HUES48 (cell line): Measurements from ENCODE around the gene DAB2IP.
"Not testable (repeated sequence)": the region's sequence is repeated elsewhere in the genome, so short reads cannot be mapped to it uniquely, and the experiment has no call there.

Experiments
- H3K27ac ChIP-seq: one replicate; pipeline ENCODE4 v1.7.0; 2013; ENCODE audit warnings: low read depth, low read length, inconsistent platforms
- H3K27me3 ChIP-seq: 2 replicates; pipeline ENCODE4 v1.6.1; 2013; ENCODE audit warnings: mild to moderate bottlenecking, low read length; ENCODE audit not compliant: control insufficient read depth, insufficient read depth
- H3K36me3 ChIP-seq: 2 replicates; pipeline ENCODE4 v1.6.1; 2013; ENCODE audit warnings: low read length; ENCODE audit not compliant: control insufficient read depth, insufficient read depth
- H3K4me1 ChIP-seq: 2 replicates; pipeline ENCODE4 v1.6.1; 2013; ENCODE audit warnings: mild to moderate bottlenecking, low read length; ENCODE audit not compliant: control insufficient read depth, insufficient read depth
- H3K4me3 ChIP-seq: 2 replicates; pipeline ENCODE4 v1.5.1; 2013; ENCODE audit warnings: mild to moderate bottlenecking, low read depth, low read length
- H3K9ac ChIP-seq: 2 replicates; pipeline ENCODE4 v1.6.1; 2013; ENCODE audit warnings: mild to moderate bottlenecking, low read depth, low read length, moderate library complexity
- H3K9me3 ChIP-seq: 2 replicates; pipeline ENCODE4 v1.6.1; 2013; ENCODE audit warnings: low read length; ENCODE audit not compliant: control insufficient read depth, insufficient read depth

Gene DAB2IP

GRCh38 chr9:121741228-121741918, 89.9 kb downstream of the DAB2IP start:
- Histone ChIP-seq H3K27ac (peak overlapping the region; percentile 69), H3K9me3 (no peaks in the 10 kb centered on the region), H3K4me3 (no peak overlapping the region), H3K27me3 (no peaks in the 10 kb centered on the region), H3K4me1 (peaks cover 73% of the 10 kb centered on the region), H3K9ac (no peak overlapping the region), H3K36me3 (no peaks in the 10 kb centered on the region)

GRCh38 chr9:121741919-121742283, 90.5 kb downstream of the DAB2IP start:
- H3K27ac ChIP-seq, result peak overlapping the region; percentile 69

DNA sequence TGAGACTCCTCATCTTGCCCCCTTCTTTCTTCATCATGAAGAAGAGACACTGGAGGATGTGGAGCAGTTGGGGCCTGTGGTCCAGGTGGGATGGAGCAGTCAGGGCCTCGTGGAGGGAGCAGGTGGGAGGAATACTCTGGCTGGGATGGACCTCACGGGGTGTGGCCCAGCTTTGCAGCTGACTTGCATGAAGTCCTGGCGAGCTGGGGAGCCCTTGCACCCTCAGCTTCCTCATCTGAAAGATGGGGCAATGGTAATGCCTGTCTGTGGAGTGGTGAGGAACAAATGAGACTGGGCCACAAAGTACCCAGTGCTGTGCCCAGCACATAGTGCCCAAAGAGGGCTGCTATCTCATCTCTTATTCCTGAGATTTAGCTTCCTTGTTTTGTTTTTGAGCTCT, 91.5 kb downstream of the DAB2IP start:
- Histone ChIP-seq H3K9me3 (no peaks in the 10 kb centered on the region), H3K9ac (no peak overlapping the region), H3K27ac (no peak overlapping the region), H3K27me3 (no peaks in the 10 kb centered on the region), H3K4me3 (no peak overlapping the region), H3K4me1 (peaks cover 60% of the 10 kb centered on the region), H3K36me3 (no peaks in the 10 kb centered on the region)

More at GRCh38 chr9:121741919-121742283, 90.5 kb downstream of the DAB2IP start:
- H3K27me3 ChIP-seq, H3K4me3 ChIP-seq, H3K9me3 ChIP-seq, H3K9ac ChIP-seq, H3K36me3 ChIP-seq: not testable (repeated sequence)
- H3K4me1 ChIP-seq, result peaks cover 69% of the 10 kb centered on the region

DNA sequence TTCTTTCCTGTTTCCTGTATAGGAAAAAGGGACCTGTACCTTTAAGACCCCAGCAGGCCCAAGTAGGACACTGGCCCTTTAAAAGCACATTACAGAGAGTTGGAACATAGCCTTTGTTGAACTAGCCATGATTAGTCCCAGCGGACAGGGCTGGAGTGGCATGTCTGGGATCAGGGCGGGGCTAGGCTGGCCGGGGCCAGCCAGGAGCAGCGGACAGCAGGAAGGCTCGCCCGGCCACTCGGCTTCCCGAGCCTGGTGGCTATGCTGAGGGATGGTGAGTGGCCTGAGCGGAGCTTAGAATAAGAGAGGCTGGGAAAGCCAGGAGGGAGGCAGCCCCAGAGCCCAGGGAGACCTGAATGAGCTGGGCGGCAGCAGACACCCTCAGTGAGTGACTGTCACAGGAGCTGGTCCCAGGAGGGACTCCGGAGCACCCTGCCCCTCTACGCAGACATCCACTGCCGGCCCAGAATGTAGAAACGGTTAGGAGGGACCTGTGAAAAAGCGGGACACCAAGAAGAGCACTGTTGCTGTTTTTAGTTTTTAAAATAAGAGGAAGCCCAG, 92.1 kb downstream of the DAB2IP start:
- Histone ChIP-seq H3K9ac (0 out of 2 replicates have a peak overlapping the region, but pooled peaks have one; percentile 13), H3K4me1 (peaks cover 55% of the 10 kb centered on the region), H3K27ac (peak overlapping the region; percentile 65), H3K36me3 (no peaks in the 10 kb centered on the region), H3K9me3 (no peaks in the 10 kb centered on the region), H3K27me3 (no peaks in the 10 kb centered on the region), H3K4me3 (no peak overlapping the region)

GRCh38 chr9:121744002-121744686, 92.7 kb downstream of the DAB2IP start:
- Histone ChIP-seq H3K27me3 (no peaks in the 10 kb centered on the region), H3K36me3 (no peaks in the 10 kb centered on the region), H3K9ac (0 out of 2 replicates have a peak overlapping the region, but pooled peaks have one; percentile 13), H3K9me3 (no peaks in the 10 kb centered on the region), H3K4me3 (no peak overlapping the region), H3K4me1 (peaks cover 48% of the 10 kb centered on the region), H3K27ac (peak overlapping the region; percentile 65)

- Histone ChIP-seq H3K9me3 (no peaks in the 10 kb centered on the region), H3K27ac (peak overlapping the region; percentile 21), H3K9ac (no peak overlapping the region), H3K4me1 (peaks cover 41% of the 10 kb centered on the region), H3K4me3 (no peak overlapping the region), H3K27me3 (no peaks in the 10 kb centered on the region), H3K36me3 (no peaks in the 10 kb centered on the region)
These were observed 93.4 kb downstream of the DAB2IP start for GRCh38 chr9:121744687-121745395.

GRCh38 chr9:121745396-121745695, 93.9 kb downstream of the DAB2IP start:
- no peak overlapping the region for H3K4me3 ChIP-seq
- H3K9me3 ChIP-seq, result no peaks in the 10 kb centered on the region
- no peak overlapping the region for H3K27ac ChIP-seq

GRCh38 chr9:121746411-121746810, 95.0 kb downstream of the DAB2IP start:
- Histone ChIP-seq H3K9me3 (no peaks in the 10 kb centered on the region), H3K27ac (no peak overlapping the region), H3K9ac (no peak overlapping the region), H3K4me3 (no peak overlapping the region), H3K27me3 (no peaks in the 10 kb centered on the region), H3K4me1 (peaks cover 30% of the 10 kb centered on the region), H3K36me3 (no peaks in the 10 kb centered on the region)

More at GRCh38 chr9:121745396-121745695, 93.9 kb downstream of the DAB2IP start:
- H3K36me3 ChIP-seq, result no peaks in the 10 kb centered on the region
- H3K4me1 ChIP-seq, result peaks cover 39% of the 10 kb centered on the region
- no peaks in the 10 kb centered on the region for H3K27me3 ChIP-seq
- H3K9ac ChIP-seq, result no peak overlapping the region

- Histone ChIP-seq H3K27me3 (no peaks in the 10 kb centered on the region), H3K9ac (no peak overlapping the region), H3K4me1 (peaks cover 25% of the 10 kb centered on the region), H3K4me3 (no peak overlapping the region), H3K27ac (no peak overlapping the region), H3K36me3 (no peaks in the 10 kb centered on the region), H3K9me3 (no peaks in the 10 kb centered on the region)
These were observed 95.4 kb downstream of the DAB2IP start for GRCh38 chr9:121746866-121747265.

- Histone ChIP-seq H3K27ac (no peak overlapping the region), H3K4me1 (peaks cover 18% of the 10 kb centered on the region), H3K9me3 (no peaks in the 10 kb centered on the region), H3K4me3 (no peak overlapping the region), H3K27me3 (no peaks in the 10 kb centered on the region), H3K9ac (no peak overlapping the region), H3K36me3 (no peaks in the 10 kb centered on the region)
These were observed 96.6 kb downstream of the DAB2IP start for GRCh38 chr9:121748074-121748473.
